Spinal cord (tissue), 10 donors: ENCODE measurements around the gene INSR. TPM values are rescaled to one million over a fixed set of nuclear protein-coding genes. Genes with fewer than 3 reads are reported as not detected.
"Not testable (repeated sequence)": the region's sequence is repeated elsewhere in the genome, so short reads cannot be mapped to it uniquely, and the experiment has no call there.

ENCODE experiments used
- DNase-seq, 6 donors: peaks; one replicate each; pipeline versions ENCODE4 v3.0.0 to v3.0.0-alpha.2; 2013 to 2015; ENCODE audit warnings: low spot score in 6 of 6, low read depth in 4 of 6
- H3K27ac ChIP-seq: one replicate; pipeline ENCODE4 v1.5.1; 2013; ENCODE audit warnings: low read depth, low read length, control low read depth
- H3K27me3 ChIP-seq: one replicate; pipeline ENCODE4 v1.6.1; 2013; ENCODE audit warnings: low read length; ENCODE audit not compliant: control insufficient read depth, insufficient read depth
- H3K36me3 ChIP-seq: one replicate; pipeline ENCODE4 v1.6.1; 2013; ENCODE audit warnings: low read length; ENCODE audit not compliant: control insufficient read depth, insufficient read depth
- H3K4me1 ChIP-seq: one replicate; pipeline ENCODE4 v1.6.1; 2013; ENCODE audit warnings: low read length; ENCODE audit not compliant: control insufficient read depth, insufficient read depth
- H3K4me3 ChIP-seq: one replicate; pipeline ENCODE4 v1.5.1; 2013; ENCODE audit warnings: low read depth, low read length, control low read depth
- H3K9me3 ChIP-seq: one replicate; pipeline ENCODE4 v1.6.1; 2013; ENCODE audit warnings: low read length; ENCODE audit not compliant: control insufficient read depth, insufficient read depth
- WGBS: methylation state at CpG from one replicate; pipeline ENCODE4 v1.1.5; 2013; ENCODE audit warnings: missing lambda C conversion rate; ENCODE audit not compliant: insufficient coverage; 5-methylcytosine and 5-hydroxymethylcytosine counted together
- polyA plus RNA-seq, 2 donors: library from polyadenylated mRNA; unstranded; fragments of 120-200 nt; gene quantifications; one replicate each; pipeline ENCODE4 v1.2.1, GENCODE V29; 2013; ENCODE audit not compliant: insufficient read length in 2 of 2
- total RNA-seq, 2 donors: library from RNA; depleted of rRNA in 1 of 2; stranded (reverse); fragments of 120-200 nt in 1 of 2; fragments of >200 nt in 1 of 2; gene quantifications; one replicate each; pipeline versions ENCODE4 v1.2.3 to v1.2.4, GENCODE V29; 2013 to 2014
- donor health status: healthy.

INSR gene
- total and polyA plus RNA-seq, 4 donors, result 15.3 to 47.7 (median 33.2) TPM

DNA sequence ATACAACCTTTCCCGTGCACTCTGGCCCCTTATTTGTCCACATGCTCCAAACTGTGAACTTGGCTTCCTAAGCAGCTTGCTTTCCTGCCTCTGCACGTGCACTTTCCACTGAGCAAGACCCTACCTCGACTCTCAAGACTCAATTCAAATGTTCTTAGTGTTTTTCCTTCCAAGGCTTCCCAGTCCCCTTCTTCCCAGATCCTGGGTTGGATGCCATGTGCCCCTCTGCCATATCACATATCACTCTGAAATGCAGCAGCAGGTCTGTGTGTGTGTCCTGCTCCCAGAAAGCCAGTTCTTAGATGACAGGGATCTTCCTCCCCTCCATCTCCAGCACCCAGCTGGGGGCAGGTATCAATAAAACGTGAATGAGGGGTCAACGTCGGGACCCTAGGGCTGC is 221.7 kb downstream of the INSR start:
- 95% methylated on average over 5 of the region's 6 CpGs for WGBS
- Histone ChIP-seq H3K36me3 (peaks cover 54% of the 10 kb centered on the region), H3K27me3 (no peaks in the 10 kb centered on the region), H3K27ac (no peak overlapping the region), H3K4me1 (no peaks in the 10 kb centered on the region), H3K4me3 (no peak overlapping the region), H3K9me3 (peaks cover 3% of the 10 kb centered on the region)
- DNase-seq, result no peak

DNA sequence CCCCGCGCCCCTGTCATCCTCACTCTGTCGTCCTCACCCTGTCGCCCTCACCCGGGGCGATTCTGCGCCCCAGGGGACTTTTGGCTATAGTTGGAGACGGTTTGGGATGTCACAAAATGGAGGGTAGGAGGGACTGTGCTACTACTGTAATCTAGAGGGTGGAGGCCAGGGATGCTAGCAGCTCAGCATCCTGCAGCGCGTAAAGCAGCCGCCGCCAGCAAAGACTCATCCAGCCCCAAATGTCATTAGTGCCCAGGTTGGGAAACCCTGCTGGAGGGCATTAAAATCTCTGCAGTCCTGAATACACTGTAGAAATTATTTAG is 224.3 kb downstream of the INSR start:
- 0% methylated on average over 6 of the region's 12 CpGs for WGBS
- DNase-seq, result no peak
- H3K27ac ChIP-seq, result peak overlapping the region; percentile 70

DNA sequence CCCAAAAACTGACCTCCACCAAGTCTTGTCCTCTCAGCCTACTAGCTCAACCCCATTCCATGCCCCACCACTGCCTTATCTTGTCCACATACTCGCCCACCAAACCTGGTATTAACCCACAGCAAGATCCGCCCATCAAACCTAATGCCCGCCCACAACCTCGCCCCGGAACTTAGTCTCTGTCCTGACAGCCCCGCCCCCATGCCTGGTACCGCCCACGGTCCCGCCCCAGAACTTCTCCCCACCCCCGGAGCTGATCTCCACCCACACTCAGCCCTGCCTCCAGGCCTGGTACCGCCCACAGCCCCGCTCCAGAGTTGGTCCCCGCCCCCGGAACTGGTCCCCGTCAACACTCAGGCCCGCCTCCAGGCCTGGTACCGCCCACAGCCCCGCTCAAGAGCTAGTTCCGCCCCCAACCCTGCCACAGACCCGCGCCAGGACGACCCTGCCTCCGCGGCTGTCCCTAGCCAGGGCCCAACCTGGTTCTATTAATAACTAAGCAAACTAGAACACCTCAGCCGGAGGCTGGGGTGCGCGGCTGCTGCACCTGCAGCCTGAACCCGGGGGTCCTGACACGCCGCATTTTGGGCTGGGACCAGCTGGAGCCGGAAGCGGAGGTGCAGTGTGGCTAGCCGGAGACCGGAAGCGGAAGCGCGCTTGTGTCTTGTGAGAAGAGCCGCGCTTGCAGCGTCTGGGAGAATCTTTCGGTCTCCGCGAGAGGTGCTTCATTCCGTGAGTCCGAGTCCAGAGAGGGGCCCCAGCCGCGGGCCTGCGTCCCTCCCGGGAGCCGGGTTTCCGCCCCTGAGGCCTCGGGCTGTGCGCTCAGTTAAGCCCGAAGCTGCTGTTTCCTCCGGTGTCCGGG is 224.9 kb downstream of the INSR start, which contains the start of gene ZNF557:
Gene ZNF557, plus strand, starts transcription at position 662 of the 862 bp plus-strand sequence. CDS start 5,372 bp downstream, outside the sequence.
- under 1% methylated on average over 56 of the region's 56 CpGs for WGBS
- no peaks in the 10 kb centered on the region for H3K4me1 ChIP-seq

More for the DNA sequence above, 224.3 kb downstream of the INSR start:
- H3K4me3 ChIP-seq, result peak overlapping the region; percentile 85
- peaks cover 31% of the 10 kb centered on the region for H3K36me3 ChIP-seq
- H3K4me1 ChIP-seq, result no peaks in the 10 kb centered on the region
- H3K9me3 ChIP-seq, result no peaks in the 10 kb centered on the region
- H3K27me3 ChIP-seq, result no peaks in the 10 kb centered on the region

DNA sequence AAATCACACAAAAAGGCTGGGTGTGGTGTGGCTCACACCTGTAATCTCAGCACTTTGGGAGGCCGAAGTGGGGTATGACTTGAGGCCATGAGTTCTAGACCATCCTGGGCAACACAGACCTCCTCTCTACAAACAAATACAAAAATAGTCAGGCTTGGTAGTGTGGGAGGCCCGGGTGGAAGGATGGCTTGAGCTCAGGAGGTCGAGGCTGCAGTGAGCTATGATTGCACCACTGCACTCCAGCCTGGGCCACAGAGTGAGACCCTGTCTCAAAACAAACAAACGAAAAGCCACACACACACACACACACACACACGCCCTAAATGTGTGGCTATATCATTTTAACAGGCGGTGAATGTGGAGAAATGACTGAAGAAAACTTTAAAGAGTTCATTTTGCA is 225.6 kb downstream of the INSR start:
- no peaks in the 10 kb centered on the region for H3K27me3 ChIP-seq
- H3K27ac ChIP-seq, result peak overlapping the region; percentile 36
- DNase-seq, result no peak
- H3K4me3 ChIP-seq, result no peak overlapping the region
- H3K36me3 ChIP-seq, result peaks cover 19% of the 10 kb centered on the region
- 80% methylated on average over 1 of the region's 6 CpGs for WGBS
- H3K9me3 ChIP-seq, result no peaks in the 10 kb centered on the region
- H3K4me1 ChIP-seq, result no peaks in the 10 kb centered on the region

More for the DNA sequence above, 224.9 kb downstream of the INSR start, which contains the start of gene ZNF557:
- peak within 1 kb of the TSS; percentile 85 for H3K4me3 ChIP-seq
- H3K27ac ChIP-seq, result peak within 1 kb of the TSS; percentile 70
- H3K36me3 ChIP-seq, result peaks cover 25% of the 10 kb centered on the region
- no peaks in the 10 kb centered on the region for H3K9me3 ChIP-seq
- DNase-seq, result peak; percentile 90 to 99 (median 94)
- no peaks in the 10 kb centered on the region for H3K27me3 ChIP-seq

DNA sequence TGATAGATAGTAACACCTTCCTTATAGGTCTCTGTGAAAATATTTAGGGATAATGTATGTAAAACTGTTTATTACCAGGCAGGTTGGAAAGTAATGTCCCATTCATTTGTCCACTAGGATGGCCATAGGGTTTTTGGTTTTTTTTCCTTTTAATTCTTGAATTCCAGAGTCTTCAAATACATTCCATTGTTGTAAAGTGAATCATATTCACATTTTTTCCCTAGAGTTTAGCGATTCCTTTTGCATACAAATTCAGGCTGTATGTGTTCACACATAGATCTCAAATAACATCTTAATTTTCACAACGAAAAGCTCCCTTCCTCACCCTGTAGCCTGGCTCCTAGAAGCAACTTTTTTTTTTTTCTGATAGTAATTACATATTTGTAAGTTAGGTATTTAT is 226.5 kb downstream of the INSR start:
- peaks cover 10% of the 10 kb centered on the region for H3K36me3 ChIP-seq
- no peak for DNase-seq

DNA sequence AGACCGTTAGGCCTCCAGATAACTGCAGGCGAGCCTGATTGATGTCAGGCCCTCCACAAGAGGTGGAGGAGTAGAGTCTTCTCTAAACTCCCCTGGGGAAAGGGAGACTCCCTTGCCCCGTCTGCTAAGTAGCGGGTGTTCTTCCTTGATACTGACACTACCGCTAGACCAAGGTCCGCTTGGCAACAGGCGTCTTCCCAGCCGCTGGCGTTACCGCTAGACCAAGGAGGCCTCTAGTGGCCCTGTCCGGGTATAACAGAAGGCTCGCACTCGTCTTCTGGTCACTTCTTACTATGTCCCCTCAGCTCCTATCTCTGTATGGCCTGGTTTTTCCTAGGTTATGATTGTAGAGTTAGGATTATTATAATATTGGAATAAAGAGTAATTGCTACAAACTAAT is 227.1 kb downstream of the INSR start:
- WGBS, result 68% methylated on average over 5 of the region's 13 CpGs
- DNase-seq, result not testable (repeated sequence)

More for the DNA sequence above, 226.5 kb downstream of the INSR start:
- no CpG with 5 or more reads among the region's 2 CpGs for WGBS
- Histone ChIP-seq H3K4me3 (no peak overlapping the region), H3K27ac (no peak overlapping the region), H3K27me3 (no peaks in the 10 kb centered on the region), H3K4me1 (no peaks in the 10 kb centered on the region), H3K9me3 (no peaks in the 10 kb centered on the region)

DNA sequence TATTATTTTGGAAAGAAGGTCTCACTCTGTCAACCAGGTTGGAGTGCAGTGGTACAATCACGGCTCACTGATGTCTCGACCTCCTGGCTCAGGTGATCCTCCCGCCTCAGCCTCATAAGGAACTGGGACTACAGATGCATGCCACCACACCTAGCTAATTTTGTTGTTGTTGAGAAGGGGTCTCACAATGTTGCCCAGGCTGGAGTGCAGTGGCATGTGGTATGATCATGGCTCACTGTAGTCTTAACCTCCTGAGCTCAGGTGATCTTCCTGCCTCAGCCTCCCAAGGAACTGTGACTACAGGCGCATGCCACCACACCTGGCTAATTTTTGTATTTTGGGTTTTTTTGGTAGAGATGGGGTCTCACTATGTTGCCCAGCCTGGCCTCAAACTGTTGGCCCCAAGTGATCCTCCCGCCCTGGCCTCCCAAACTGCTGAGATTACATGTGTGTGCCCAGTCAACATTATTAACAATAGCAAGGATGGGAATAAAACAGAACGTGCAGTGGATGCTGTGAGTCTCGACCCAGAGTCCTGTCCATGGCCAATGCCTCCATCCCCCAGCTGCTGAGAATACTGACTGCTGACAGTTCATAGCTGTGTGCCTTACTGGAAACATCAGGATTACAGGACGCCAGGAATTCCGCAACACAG is 230.3 kb downstream of the INSR start:
- DNase-seq, result no peak
- no peak overlapping the region for H3K27ac ChIP-seq
- H3K27me3 ChIP-seq, result no peaks in the 10 kb centered on the region
- H3K9me3 ChIP-seq, result no peaks in the 10 kb centered on the region
- H3K4me1 ChIP-seq, result no peaks in the 10 kb centered on the region
- H3K36me3 ChIP-seq, result no peaks in the 10 kb centered on the region
- H3K4me3 ChIP-seq, result no peak overlapping the region
- WGBS, result 79% methylated on average over 5 of the region's 9 CpGs

More for the DNA sequence above, 227.1 kb downstream of the INSR start:
- not testable (repeated sequence) for H3K36me3 ChIP-seq, H3K9me3 ChIP-seq, H3K4me1 ChIP-seq, H3K27me3 ChIP-seq, H3K27ac ChIP-seq, H3K4me3 ChIP-seq

DNA sequence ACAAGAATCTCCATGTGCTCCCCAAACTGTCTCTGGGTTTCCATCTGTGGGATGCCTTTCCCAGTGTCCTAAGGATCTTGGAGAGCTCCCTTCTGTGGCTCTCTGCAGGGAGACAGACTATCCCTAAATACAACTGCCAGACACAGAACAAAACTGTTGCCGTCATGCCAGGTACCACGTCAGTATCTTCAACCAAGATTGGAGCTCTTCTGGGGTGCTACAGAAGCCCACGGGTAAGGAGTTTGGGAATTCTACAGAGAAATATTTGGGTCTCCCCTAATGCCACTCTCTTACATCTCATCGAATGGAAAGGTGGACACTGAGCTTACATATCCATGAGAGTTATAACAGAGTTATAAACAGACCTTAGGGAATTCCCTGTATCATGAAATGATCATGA is 230.9 kb downstream of the INSR start:
- no peak overlapping the region for H3K27ac ChIP-seq
- no peaks in the 10 kb centered on the region for H3K9me3 ChIP-seq
- no peaks in the 10 kb centered on the region for H3K4me1 ChIP-seq
- no peaks in the 10 kb centered on the region for H3K27me3 ChIP-seq
- no peak overlapping the region for H3K4me3 ChIP-seq
- DNase-seq, result no peak
- no CpG with 5 or more reads among the region's 4 CpGs for WGBS
- H3K36me3 ChIP-seq, result no peaks in the 10 kb centered on the region
